CD4-positive, CD25-positive, alpha-beta regulatory T cell (primary cell): ENCODE measurements around the gene SERTAD1. TPM values are rescaled to one million over a fixed set of nuclear protein-coding genes. Genes with fewer than 3 reads are reported as not detected.

Experiments
- ATAC-seq, 2 donors: fragments of 150-1000 bp; cut with Tn5 transposase; one replicate each; pipeline ENCODE4 v1.10.0; 2021; ENCODE audit warnings: low read depth in 2 of 2, moderate number of reproducible peaks in 2 of 2, moderate library complexity in 1 of 2
- DNase-seq, 3 donors: peaks; one replicate each; pipeline versions ENCODE4 v3.0.0 to v3.0.0-alpha.2; 2012 to 2022; ENCODE audit warnings: mixed read lengths in 1 of 3
- H3K27ac ChIP-seq: one replicate; pipeline ENCODE4 v1.7.0; 2013; ENCODE audit warnings: mild to moderate bottlenecking, low read length; ENCODE audit not compliant: insufficient read depth, poor library complexity, severe bottlenecking
- H3K27me3 ChIP-seq: one replicate; pipeline ENCODE4 v1.7.0; 2013; ENCODE audit warnings: low read length; ENCODE audit not compliant: control insufficient read depth, insufficient read depth
- H3K36me3 ChIP-seq: one replicate; pipeline ENCODE4 v1.7.0; 2013; ENCODE audit warnings: mild to moderate bottlenecking, low read length, moderate library complexity; ENCODE audit not compliant: control insufficient read depth, insufficient read depth
- H3K4me1 ChIP-seq: 2 replicates; pipeline ENCODE4 v1.7.0; 2013; ENCODE audit warnings: mild to moderate bottlenecking, low read length; ENCODE audit not compliant: insufficient read depth, control insufficient read depth, poor library complexity, severe bottlenecking
- H3K4me3 ChIP-seq: one replicate; pipeline ENCODE4 v1.7.0; 2013; ENCODE audit warnings: low read depth, mild to moderate bottlenecking, low read length, moderate library complexity
- H3K9me3 ChIP-seq, 2 experiments: 1 replicate in 1 of 2; 2 replicates in 1 of 2; pipeline ENCODE4 v1.7.0; 2013; ENCODE audit warnings: low read length in 2 of 2, mild to moderate bottlenecking in 1 of 2, moderate library complexity in 1 of 2; ENCODE audit not compliant: control insufficient read depth in 2 of 2
- H3K27ac Mint-ChIP-seq, 3 donors: one replicate each; pipeline ENCODE4 v1.8.0; 2020 to 2022; ENCODE audit warnings: mild to moderate bottlenecking in 3 of 3, mixed read lengths in 3 of 3, moderate library complexity in 2 of 3
- H3K27me3 Mint-ChIP-seq: one replicate; pipeline ENCODE4 v1.8.0; 2022; ENCODE audit warnings: mild to moderate bottlenecking, mixed read lengths
- H3K36me3 Mint-ChIP-seq: one replicate; pipeline ENCODE4 v1.8.0; 2020; ENCODE audit warnings: mixed read lengths
- H3K4me1 Mint-ChIP-seq, 4 donors: one replicate each; pipeline ENCODE4 v1.8.0; 2020 to 2022; ENCODE audit warnings: mixed read lengths in 4 of 4, mild to moderate bottlenecking in 1 of 4
- H3K4me3 Mint-ChIP-seq, 4 donors: one replicate each; pipeline ENCODE4 v1.8.0; 2020 to 2022; ENCODE audit warnings: mild to moderate bottlenecking in 4 of 4, mixed read lengths in 4 of 4, moderate library complexity in 3 of 4
- H3K9me3 Mint-ChIP-seq, 7 donors: one replicate each; pipeline ENCODE4 v1.8.0; 2020 to 2022; ENCODE audit warnings: mixed read lengths in 7 of 7, mild to moderate bottlenecking in 3 of 7, moderate library complexity in 2 of 7
- polyA plus RNA-seq, 4 donors: library from polyadenylated mRNA; unstranded; fragments of 300-500 nt; fragmentation: Illumina TruSeq; gene quantifications; one replicate each; pipeline ENCODE4 v1.2.3, GENCODE V29; 2021
- total RNA-seq: library from RNA; stranded (reverse); gene quantifications from one replicate; pipeline ENCODE4 v1.2.3, GENCODE V29; 2022

SERTAD1 gene
- total and polyA plus RNA-seq, 5 donors from 2014 or later = 5.5 to 17.0 (median 6.1) TPM

DNA sequence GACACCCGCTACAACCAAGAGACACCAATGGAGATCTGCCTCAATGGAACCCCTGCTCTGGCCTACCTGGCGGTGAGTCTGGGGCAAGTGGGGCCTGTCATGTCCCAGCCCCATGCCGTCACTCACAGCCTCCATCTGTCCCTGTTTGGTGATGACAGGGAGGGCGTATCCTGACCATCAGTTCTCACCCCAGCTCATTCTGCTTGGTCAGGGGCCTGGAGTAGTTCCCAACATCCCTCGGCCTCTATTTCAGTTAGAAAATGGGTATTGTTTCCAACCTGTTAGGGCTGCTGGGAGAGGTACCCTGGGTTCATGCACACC, 54.0 kb downstream of the SERTAD1 start:
- Mint-ChIP-seq H3K9me3 (no peaks in the 10 kb centered on the region), H3K4me1 (peaks cover 0 to 3% (median 0%) of the 10 kb centered on the region in 4 donors), H3K27ac (no peak overlapping the region), H3K36me3 (peaks cover 19% of the 10 kb centered on the region), H3K27me3 (no peaks in the 10 kb centered on the region), H3K4me3 (no peak overlapping the region)
- H3K36me3 ChIP-seq = peaks cover 13% of the 10 kb centered on the region
- no peaks in the 10 kb centered on the region for H3K27me3 ChIP-seq
- ATAC-seq (no peak), DNase-seq (no peak)
- no peak overlapping the region for H3K4me3 ChIP-seq
- H3K9me3 ChIP-seq = no peaks in the 10 kb centered on the region
- no peak overlapping the region for H3K27ac ChIP-seq
- H3K4me1 ChIP-seq = no peaks in the 10 kb centered on the region

Other genes starting within 250 kb of the SERTAD1 start
- gene MAP3K10, start 234.6 kb downstream of the SERTAD1 start, total RNA-seq = 25.8 TPM
- gene MAP3K10, start 234.6 kb downstream of the SERTAD1 start, polyA plus RNA-seq = 1 to 10 TPM in 1 of 4 donors, under 1 TPM in 3; 0.14 to 1.4 (median 0.43) TPM
- not detected for gene TTC9B, start 207.6 kb downstream of the SERTAD1 start, total RNA-seq
- not detected for gene TTC9B, start 207.6 kb downstream of the SERTAD1 start, polyA plus RNA-seq
- gene CCNP, start 199.3 kb downstream of the SERTAD1 start, total RNA-seq = 1.2 TPM
- under 1 TPM in 1 of 4 donors, not detected in 3; 0.13 TPM for gene CCNP, start 199.3 kb downstream of the SERTAD1 start, polyA plus RNA-seq
- 193 TPM for gene AKT2, start 140.6 kb downstream of the SERTAD1 start, total RNA-seq
- 10 to 100 TPM; 16.4 to 26.2 (median 24.8) TPM for gene AKT2, start 140.6 kb downstream of the SERTAD1 start, polyA plus RNA-seq
- 12.4 TPM for gene C19orf47, start 77.6 kb downstream of the SERTAD1 start, total RNA-seq
- gene C19orf47, start 77.6 kb downstream of the SERTAD1 start, polyA plus RNA-seq = 1 to 10 TPM; 5.9 to 8.3 (median 6.7) TPM
- 73.7 TPM for gene PLD3, start 77.3 kb downstream of the SERTAD1 start, total RNA-seq
- 10 to 100 TPM; 49.2 to 60.8 (median 50.0) TPM for gene PLD3, start 77.3 kb downstream of the SERTAD1 start, polyA plus RNA-seq
- gene HIPK4, start 35.8 kb downstream of the SERTAD1 start, total RNA-seq = not detected
- gene HIPK4, start 35.8 kb downstream of the SERTAD1 start, polyA plus RNA-seq = not detected
- gene PRX, start 12.6 kb downstream of the SERTAD1 start, total RNA-seq = 1.3 TPM
- under 1 TPM in 3 of 4 donors, not detected in 1; 0.08 to 0.55 (median 0.22) TPM for gene PRX, start 12.6 kb downstream of the SERTAD1 start, polyA plus RNA-seq
- 19.5 TPM for gene SERTAD3, start 18.3 kb upstream of the SERTAD1 start, total RNA-seq
- 1 to 10 TPM; 3.1 to 7.6 (median 6.3) TPM for gene SERTAD3, start 18.3 kb upstream of the SERTAD1 start, polyA plus RNA-seq
- 6.2 TPM for gene BLVRB, start 39.8 kb upstream of the SERTAD1 start, total RNA-seq
- gene BLVRB, start 39.8 kb upstream of the SERTAD1 start, polyA plus RNA-seq = 10 to 100 TPM; 19.1 to 48.6 (median 24.1) TPM
- gene SPTBN4, start 41.0 kb upstream of the SERTAD1 start, total RNA-seq = not detected
- not detected for gene SPTBN4, start 41.0 kb upstream of the SERTAD1 start, polyA plus RNA-seq
- gene SHKBP1, start 150.9 kb upstream of the SERTAD1 start, total RNA-seq = 195 TPM
- 100 to 1,000 TPM; 120 to 172 (median 151) TPM for gene SHKBP1, start 150.9 kb upstream of the SERTAD1 start, polyA plus RNA-seq
- 115 TPM for gene LTBP4, start 175.4 kb upstream of the SERTAD1 start, total RNA-seq
- 10 to 100 TPM; 20.7 to 32.0 (median 26.7) TPM for gene LTBP4, start 175.4 kb upstream of the SERTAD1 start, polyA plus RNA-seq